Mesenteric fat pad (tissue), 1 donor: Measurements from ENCODE around the gene EMC10. TPM values are rescaled to one million over a fixed set of nuclear protein-coding genes. Genes with fewer than 3 reads are reported as not detected.
"Not testable (repeated sequence)": the region's sequence is repeated elsewhere in the genome, so short reads cannot be mapped to it uniquely, and the experiment has no call there.

ENCODE experiments used
- DNase-seq: peaks from one replicate; pipeline ENCODE4 v3.0.0-alpha.2; 2020; ENCODE audit warnings: low spot score
- long read RNA-seq: library from polyadenylated mRNA; unstranded; transcript quantifications from one replicate; pipeline ENCODE4 v2.0.0, GENCODE V29; 2020
- total RNA-seq: library from RNA; stranded (reverse); fragmentation: NEBNext Ultra II Directional; extraction: Animal tissue kit (Norgen Biotek cat#: 25700); gene quantifications from one replicate; pipeline ENCODE4 v1.2.1, GENCODE V29; 2021
- donor health status: DM: yes; HTN: yes; CAD: no.

EMC10 gene
- 53.3 TPM for total RNA-seq
- long read RNA-seq, full-length matches to known transcripts: 7 of 15 reads
- long read RNA-seq, partial matches to known transcripts: 0 of 15 reads
- long read RNA-seq, other reads (novel, unspliced or antisense): 8 of 15 reads

DNA sequence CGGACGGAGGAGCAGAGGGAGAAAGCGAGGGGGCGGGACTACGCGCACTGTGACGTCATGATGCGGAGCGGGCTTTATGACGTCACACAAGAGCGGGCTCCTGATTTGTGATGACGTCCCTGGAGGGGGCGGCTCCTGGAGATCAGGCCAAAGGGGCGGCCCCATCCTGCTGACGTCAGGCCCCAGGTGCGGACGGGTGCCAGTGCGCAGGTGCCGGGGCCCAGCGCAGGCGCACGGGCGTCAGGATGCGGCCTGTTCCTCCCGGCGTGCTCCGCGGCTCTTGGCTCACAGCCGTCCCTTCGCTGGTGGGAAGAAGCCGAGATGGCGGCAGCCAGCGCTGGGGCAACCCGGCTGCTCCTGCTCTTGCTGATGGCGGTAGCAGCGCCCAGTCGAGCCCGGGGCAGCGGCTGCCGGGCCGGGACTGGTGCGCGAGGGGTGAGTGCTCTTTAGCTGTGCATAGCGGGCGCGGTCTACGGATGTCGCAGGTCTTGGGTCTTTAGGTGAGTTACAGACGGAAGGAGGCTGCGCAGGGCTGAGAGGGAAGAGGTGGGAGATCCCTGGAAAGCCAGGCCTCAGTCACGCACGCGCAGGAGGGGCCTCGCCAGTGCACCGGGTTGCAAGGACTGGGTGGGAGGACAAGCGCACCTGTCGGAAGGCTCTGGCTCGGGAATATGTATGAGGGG lies at the start of gene EMC10, which contains the start of gene GARIN5A:
EMC10 (plus strand) TSS at position 284 of the 683 bp plus-strand sequence; CDS start at position 322, 38 bp downstream.
GARIN5A (minus strand) TSS at position 625 of the 683 bp plus-strand sequence; CDS start at position 165, 460 bp downstream.
- peak; percentile 96 for DNase-seq

DNA sequence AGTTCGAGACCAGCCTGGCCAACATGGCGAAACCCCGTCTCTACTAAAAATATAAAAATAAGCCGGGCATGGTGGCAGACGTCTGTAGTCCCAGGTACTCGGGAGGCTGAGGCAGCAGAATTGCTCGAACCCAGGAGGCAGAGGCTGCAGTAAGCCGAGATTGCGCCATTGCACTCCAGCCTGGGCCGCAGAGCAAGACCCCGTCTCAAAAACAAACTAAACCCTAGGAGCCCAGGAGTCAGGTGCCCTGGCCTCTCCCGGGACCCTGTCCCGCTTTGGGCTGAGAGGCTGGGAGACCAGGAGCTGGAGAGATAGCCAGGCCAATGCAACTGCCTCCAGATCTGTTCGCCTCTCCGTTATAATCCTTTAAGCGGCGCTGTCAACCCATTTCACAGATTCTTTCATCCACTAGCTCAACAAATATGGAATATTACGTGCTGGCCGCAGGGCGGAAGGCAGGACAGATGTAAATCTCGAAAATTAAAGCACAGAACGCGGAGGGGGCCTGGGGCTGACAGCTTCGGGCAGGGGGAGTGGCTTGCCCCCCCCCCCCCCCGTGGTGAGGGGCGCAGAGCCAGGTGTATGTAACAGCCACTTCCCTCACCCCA lies 48.9 kb upstream of the EMC10 start:
- DNase-seq: no peak

DNA sequence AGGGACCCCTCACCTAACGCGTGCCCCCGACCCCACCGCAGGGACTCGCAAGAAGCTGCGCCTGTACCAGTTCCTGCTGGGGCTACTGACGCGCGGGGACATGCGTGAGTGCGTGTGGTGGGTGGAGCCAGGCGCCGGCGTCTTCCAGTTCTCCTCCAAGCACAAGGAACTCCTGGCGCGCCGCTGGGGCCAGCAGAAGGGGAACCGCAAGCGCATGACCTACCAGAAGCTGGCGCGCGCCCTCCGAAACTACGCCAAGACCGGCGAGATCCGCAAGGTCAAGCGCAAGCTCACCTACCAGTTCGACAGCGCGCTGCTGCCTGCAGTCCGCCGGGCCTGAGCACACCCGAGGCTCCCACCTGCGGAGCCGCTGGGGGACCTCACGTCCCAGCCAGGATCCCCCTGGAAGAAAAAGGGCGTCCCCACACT lies 48.3 kb upstream of the EMC10 start:
- DNase-seq: peak; percentile 93

DNA sequence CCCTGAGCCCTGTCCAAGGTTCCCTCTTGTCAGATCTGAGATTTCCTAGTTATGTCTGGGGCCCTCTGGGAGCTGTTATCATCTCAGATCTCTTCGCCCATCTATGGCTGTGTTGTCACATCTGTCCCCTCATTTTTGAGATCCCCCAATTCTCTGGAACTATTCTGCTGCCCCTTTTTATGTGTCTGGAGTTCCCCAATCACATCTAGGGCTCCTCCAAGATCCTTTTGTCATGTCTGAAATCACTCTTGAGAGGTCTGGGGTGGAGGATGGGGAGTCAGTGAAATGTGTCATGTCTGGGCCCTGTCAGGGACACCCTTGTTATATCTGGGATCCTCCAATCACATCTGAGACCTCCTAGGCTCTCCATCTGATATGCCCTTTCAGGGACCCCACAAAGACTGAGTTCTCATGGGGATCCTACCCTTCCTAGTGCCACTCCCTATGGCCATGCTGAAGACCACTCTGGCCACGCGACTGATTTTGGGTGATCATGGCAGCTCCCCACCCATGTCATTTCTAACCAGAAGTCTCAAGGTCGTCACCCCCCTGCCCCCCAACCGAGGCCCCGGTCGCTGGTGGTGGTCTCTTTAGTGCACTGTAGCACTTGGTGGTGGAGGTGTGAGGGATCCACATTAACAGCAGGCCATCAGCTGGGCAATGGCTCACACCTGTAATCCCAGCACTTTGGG lies 47.4 kb upstream of the EMC10 start:
- DNase-seq: no peak

DNA sequence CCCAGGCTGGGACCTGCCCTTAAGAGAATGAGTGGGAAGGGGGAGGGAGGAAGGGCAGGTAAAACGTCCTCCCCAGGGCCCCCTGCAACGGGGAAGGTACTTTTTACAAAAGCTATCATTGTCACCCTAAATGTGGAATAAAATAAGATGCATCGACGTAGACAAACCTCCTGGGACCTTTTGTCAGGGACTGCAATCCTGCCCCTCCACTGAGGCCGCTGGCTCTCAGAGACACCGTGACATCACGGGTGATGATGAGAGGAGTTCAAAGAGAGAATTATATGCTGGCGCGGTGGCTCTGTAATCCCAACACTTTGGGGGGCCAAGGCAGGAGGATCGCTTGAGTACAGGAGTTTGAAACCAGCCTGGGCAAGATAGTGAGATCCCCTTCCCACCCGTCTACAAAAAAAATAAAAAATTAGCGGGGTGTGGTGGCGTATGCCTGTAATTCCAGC lies 45.4 kb upstream of the EMC10 start:
- no peak for DNase-seq

DNA sequence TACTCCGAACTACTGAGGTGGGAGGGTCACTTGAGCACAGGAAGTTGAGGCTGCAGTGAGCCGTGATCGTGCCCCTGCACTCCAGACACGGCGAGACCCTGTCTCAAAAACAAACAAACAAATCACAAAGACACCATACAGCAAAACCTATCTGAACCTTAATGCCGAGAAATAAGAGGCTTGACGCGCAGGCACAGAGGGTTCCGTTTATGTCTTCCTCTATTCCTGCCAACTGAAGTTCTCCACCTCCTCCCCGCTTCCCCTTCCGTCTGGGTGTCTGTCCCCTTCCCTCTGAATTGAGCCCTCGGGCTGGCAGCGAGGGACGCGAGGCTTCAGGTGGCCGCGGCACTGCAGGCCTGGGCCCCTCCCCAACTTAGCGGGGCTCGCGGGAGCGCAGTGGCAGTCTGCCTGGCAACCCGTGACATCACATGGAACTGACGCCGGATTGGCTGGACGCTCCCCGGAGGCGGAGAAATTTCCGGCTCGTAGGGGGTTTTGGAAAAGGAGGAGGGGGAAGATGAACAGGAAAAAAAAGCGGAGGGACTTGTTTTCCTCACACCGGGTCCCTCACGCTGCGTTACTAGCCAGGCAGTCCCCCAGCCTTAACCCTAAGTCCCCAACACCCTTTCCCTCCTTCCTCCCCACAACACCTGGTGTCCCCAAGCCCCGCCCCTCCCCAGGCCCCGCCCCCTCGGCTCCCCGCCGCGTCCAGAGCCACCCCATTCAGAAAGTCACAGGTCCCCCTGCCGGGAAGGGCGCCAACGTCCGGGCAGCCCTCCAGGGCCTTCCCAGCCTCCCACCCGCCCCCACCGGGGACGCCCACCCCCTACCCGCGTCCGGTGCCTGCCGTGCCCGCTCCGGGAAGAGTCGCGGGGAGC lies 44.7 kb upstream of the EMC10 start:
- DNase-seq: peak; percentile 95

DNA sequence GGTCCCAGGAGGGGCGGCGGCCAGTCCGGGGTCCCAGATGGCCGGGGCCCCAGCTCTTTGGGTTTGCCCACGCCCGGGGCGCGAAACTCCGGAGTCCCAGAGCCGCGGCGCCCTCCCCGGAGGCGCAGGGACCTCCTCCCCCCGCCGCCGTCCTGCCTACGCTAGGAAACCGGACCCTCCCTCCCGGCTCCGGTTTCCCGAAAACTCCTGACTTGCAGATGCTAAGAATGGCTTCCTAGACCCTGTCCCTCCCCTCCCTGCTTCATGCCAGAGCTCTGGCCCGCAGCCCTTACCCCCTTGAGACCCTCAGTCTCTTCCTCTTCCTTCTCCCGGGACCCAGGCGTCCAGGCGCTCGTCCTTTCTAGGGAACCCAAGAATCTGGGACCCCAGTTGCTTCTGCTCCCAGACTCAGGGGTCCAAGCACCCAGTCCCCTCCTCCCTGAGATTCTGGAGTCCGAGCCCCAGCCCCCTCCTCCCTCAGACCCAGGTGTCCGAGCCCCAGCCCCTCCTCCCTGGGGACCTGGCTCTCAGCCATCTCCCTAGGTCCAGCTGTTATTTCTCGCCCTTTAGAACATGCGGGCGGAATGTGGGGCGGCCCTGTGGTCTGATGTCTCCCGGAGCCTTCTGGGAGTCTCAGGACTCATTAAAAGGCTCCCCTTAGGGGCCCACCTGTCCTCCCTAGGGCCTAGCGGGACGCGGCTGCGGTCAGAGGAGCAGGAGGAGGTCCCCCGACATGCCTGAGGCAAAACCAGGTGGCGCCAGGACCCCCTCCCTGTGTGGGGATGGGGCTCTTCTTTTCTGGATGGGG lies 43.9 kb upstream of the EMC10 start, which contains the start of gene MYBPC2:
MYBPC2 (plus strand) TSS at position 672 of the 808 bp plus-strand sequence; CDS start at position 734, 62 bp downstream.
- no peak for DNase-seq

DNA sequence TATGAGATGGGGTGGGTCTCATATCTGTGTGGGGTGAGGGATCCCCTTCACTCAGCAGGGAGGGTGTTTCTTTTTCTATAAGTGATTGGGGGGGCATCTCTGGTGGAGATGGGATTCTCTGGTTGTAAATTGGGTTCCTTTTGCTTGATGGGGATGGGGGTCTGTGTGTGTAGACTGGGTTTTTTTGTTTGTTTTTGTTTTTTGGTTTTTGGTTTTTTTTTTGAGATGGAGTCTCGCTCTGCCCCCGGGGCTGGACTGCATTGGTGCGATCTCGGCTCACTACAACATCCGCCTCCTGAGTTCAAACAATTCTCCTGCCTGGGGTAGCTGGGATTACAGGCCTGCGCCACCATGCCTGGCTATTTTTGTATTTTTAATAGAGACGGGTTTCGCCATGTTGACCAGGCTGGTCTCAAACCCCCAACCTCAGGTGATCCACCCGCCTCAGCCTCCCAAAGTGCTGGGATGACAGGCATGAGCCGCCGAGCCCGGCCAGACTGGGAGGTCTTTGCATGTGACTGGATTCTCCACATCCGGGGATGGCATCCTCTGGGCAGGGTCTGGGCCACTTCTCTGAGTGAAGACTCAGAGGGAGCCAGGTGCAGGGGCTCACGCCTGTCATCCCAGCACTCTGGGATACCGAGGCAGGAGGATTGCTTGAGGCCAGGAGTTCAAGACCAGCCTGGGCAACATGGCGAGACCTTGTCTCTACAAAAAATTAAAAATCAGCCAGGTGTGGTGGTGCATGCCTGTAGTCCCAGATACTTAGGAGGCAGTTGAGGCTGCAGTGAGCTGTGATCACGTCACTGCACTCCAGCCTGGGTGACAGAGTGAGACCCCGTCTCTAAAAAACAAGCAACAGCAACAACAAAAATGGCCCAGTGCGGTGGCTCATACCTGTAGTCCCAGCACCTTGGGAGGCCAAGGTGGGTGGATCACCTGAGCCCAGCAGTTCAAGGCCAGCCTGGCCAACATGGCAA lies 42.8 kb upstream of the EMC10 start:
- DNase-seq: no peak

DNA sequence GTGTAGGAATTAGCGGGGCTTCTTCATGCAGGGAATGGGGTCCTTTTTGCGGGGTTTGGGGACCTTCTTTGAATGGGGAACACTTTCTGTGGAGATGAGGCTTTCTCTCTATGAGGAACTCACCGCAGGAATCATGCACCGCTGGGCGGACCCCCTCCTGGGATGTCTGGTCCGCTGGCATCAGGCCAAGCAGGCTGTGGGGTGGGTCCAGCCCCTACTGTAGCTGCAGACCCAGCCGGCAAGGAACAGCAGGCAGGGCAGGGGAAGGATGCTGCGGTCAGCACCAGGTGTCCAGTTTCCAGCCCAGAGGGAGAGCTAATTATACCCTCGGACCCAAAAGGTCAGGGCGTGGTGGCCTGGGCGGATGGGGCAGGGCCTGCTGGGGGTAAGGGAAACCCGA lies 41.8 kb upstream of the EMC10 start:
- DNase-seq: no peak

DNA sequence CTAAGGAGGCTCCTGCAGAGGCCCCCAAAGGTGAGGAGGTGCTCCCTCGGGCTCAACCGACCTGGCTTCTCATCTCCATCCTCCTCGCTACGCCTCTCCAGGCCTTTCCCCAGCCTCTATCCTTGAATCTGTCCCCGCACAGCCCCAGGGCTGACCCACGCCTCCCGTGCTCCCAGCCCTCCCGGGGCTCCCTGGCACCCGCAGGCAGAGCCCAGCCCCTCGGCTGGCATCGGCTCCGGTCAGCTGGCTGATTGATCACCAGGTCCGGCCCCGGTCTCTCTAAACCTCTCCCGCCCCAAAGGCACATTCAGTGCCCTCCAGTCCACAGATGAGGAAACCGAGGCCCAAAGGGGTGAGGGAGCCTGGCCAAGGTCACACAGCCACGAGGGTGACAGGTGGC lies 41.1 kb upstream of the EMC10 start:
- DNase-seq: no peak

DNA sequence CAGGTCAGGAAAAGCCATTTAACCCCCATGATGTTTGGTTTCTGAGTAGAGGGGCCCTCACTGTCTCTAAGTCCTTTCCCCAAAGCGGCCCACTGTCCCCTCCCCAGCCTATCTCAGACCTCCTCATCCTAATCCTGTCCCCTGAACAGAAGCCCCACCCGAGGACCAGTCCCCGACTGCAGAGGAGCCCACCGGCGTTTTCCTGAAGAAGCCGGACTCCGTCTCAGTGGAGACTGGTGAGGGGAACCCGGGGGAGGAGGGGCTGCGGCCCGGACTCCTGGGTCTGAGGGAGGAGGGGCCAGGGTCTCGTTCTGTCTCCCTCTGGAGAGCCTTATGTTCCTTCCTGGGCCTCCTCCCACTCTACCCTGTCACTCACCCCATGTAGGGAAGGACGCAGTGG lies 40.7 kb upstream of the EMC10 start:
- no peak for DNase-seq

DNA sequence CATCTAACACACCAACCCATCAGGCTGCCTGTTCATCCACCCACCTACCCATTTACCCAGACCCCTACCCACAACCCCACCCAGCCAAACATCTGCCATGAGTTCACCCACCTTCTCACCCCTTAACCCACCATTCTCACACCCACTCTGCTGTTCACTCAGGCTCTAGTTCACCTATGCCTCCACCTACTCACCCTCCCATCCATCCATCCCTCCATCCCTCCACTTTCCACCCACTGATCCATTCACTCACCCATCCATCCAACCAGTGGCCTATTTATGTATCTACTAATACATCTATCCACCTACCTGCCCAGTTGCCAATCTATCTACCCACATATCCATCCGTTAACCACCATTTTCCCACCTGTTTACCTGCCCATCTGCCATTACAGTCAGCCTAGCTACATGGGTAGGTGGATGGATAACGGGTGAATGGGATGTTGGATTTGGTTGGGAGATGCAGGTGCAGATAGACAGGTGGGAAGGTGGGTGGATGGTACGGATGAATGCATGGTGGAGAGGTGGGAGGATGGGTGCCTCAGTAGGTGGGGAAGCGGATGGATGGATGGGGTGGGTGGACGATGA lies 38.4 kb upstream of the EMC10 start:
- no peak for DNase-seq

DNA sequence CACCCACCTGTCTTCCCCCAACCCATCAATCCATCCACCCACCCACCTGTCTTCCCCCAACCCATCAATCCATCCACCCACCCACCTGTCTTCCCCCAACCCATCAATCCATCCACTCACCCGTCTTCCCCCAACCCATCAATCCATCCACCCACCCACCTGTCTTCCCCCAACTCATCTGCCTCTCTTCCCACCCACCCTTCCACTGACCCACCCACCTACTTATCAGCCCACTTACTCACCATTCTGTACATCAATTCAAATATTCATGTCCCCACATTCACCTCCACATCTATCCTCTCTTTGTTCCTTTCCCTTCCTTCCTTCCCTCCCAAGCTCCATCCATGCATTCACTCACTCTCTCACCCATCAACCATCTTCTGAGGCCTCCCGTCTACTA lies 37.2 kb upstream of the EMC10 start:
- not testable (repeated sequence) for DNase-seq

DNA sequence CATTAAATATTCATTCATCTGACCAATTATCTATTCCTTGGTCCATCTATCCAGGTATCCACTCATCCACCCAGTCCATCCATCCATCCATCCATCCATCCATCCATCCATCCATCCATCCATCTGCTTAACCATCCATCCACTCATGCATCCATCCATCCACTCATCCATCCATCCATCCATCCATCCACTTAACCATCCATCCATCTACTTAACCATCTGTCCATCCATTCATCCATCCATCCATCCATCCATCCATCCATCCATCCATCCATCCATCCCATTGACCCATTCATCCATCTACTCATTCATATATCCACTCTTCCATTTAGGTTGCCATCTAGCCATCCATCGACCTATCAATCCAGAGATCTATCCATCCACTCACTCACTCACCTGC lies 32.2 kb upstream of the EMC10 start:
- DNase-seq: no peak

DNA sequence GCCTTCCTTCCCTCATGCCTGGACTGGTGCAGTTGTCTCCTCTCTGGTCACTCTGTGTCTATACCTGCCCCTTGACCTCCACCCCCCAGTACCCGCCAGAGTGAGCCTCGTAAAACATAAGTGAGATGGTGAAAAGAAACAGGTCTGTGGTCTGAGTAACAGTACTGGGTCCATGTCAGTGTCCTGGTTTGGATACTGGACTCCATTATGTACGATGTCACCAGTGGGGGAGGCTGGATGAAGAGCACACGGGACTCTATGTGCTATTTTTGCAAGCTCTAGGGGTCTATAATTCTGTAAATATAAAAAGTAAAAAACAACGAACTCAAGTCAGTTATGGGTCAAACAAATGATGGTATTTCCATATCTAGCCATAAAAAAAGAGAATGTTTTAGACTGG lies 29.3 kb upstream of the EMC10 start:
- no peak for DNase-seq

DNA sequence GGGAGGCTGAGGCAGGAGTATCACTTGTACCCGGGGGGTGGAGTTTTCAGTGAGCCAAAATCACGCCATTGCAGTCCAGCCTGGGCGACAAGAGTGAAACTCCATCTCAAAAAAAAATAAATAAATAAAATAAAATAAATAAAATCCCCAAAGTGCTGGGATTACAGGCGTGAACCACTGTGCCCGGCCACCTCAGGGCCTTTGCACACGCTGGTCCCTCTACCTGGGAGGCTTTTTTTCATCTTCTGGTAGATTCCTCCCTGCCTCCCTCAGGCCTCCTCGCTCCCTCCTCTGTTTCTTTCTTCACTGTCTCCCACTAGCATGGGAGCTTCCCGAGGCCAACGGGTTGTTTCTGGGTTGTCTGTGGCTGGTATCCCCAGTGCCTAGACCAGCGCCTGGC lies 28.6 kb upstream of the EMC10 start:
- no peak for DNase-seq

DNA sequence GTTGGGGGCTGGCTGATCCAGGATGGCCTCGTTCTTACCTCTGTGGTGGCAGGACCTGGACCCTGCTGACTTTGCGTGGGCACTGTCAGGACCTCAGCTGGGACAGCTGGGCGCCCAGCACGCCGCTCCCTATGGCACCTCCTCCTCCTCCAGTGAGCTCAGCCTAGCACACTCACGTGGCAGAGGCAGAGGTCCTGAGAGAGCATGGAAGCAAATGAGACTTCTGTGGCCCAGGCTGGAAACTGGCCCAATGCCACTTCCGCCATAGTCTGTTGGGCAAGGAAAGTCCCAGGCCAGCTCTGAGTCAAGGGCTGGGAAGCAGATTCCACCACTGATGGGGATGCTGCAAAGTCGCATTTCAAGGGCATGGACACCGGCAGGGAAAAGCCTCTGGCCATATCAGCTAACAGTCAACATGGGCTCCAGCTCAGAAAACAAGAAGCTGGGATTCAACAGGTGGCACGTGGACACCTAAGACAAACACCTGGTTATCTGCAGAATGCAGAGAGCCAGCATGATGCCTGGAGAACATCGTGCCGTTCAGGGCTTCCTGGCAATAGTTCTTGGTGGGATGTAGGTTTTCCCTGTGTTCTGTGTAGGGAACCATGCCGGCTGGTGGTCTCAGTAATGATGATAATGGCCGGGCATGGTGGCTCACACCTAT lies 26.9 kb upstream of the EMC10 start:
- no peak for DNase-seq
